Germinal center (tissue), 1 donor: Measurements from ENCODE around the gene NKD1.
"Not testable (repeated sequence)": the region's sequence is repeated elsewhere in the genome, so short reads cannot be mapped to it uniquely, and the experiment has no call there.

Experiments
- DNase-seq: peaks from one replicate; pipeline ENCODE4 v3.0.0; 2012; ENCODE audit warnings: mixed read lengths, low spot score

Gene NKD1

DNA sequence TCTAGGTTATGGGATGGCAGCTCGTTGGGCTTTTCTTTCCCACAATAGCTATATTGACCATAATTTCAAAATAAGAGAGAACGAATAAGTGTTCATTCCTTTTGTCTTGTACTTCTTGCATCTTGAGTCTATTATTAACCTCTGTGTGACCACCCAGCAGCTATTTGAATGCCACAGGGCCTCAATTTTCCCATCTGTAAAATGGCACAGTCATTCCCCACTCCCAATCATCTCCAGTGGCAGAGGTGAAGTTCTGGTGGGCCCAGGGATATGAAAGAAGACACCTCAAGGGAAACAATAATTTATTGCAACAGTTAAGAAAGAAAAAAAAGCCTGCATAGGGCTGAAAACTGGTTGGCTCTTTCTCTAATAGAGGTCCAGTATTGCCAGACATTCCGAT, 28.6 kb upstream of the NKD1 start:
- DNase-seq, result no peak

DNA sequence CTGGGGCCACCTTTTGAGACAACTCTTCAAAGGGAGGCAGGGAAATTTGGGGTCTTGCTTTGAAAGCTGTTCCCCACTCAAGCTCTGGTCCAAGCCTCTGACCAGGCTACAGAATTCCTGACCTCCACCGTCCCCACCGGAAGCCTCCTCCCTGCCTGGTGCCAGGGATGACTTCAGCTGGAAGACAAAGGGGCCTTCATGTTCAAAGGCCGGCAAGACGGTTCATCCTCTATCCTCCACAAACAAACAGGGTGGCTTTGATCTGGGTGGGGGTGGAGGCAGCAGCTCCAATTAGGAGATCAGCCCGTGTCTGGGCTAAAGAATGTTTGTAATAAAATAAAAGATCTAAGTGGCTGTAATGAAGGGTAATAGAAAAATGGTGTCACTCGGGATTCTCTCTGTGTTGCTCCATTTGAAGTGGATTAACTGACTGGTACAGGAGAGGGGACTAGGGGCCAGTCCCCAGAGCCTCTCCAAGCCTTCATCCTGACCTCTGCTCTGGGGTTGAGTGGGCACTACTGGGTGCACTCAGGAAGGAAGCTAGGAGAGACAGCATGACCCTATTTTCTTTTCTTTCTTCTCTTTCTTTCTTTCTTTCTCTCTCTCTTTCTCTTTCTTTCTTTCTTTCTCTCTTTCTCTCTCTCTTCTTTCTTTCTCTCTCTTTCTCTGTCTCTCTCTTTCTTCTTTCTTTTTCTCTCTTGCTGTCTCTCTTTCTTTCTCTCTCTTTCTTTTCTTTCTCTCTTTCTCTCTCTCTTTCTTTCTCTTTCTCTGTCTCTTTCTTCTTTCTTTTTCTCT, 27.5 kb upstream of the NKD1 start:
- no peak for DNase-seq

DNA sequence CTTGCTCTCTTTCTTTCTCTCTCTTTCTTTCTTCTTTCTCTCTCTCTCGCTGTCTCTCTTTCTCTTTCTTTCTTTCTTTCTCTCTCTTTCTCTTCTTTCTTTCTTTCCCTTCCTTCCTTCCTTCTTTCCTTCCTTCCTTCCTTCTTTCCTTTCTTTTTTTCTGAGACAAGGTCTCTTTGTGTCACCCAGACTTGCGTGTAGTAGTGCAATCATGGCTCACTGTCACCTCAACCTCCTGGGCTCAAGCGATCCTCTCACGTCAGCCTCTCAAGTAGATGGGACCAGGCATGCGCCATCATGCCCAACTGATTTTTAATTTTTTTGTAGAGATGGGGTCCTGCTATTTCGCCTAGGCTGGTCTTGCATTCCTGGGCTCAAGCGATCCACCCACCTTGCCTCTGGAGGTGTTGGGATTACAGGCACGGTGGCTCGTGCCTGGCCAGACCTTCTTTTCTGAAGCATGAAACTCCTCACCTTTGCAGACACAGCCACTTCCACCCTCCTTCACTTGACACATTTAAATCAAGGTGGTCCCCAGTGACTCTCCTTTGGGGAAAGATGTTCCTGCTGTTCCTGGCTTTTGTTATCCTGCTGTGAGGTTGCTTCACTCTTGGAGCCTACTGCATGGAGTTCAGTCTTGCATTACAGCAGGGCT, 26.8 kb upstream of the NKD1 start:
- no peak for DNase-seq

DNA sequence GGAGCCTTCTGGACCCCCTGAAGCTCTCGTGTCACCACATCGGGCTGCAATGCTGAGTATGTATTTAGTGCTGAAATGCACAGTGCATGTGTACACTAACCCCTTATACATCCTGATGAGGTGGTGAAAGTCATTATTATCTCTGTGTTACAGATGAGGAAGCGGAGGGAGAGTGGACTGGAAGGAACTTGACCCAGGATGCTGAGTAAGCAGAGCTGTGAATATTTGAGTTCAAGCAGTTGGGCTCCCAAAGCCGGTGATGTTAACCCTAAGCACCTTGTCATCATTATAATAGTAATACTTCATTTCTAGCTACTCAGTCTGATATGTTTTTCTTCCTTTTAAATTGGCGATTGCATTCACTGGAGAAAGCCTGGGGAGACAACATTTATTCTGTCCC, 25.9 kb upstream of the NKD1 start:
- DNase-seq, result no peak

DNA sequence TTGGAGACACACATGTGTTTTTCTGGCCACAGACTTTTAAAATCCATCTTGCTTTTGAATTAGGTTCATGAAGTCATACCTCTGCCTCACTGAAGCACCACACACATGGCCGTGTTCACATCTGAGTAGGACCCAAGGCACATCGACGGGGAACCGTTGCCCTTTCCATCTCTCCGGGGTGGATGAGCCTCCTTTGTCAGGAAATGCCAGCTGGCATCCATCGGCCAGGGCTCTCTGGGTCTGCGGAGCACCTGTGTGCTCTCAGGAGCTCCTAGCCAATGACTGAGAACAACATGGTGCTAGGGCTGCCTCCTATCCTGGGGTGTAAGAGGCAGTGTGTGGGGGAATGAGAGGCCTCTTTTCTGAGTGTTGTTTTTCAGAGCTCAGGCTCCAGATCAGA, 24.5 kb upstream of the NKD1 start:
- no peak for DNase-seq

DNA sequence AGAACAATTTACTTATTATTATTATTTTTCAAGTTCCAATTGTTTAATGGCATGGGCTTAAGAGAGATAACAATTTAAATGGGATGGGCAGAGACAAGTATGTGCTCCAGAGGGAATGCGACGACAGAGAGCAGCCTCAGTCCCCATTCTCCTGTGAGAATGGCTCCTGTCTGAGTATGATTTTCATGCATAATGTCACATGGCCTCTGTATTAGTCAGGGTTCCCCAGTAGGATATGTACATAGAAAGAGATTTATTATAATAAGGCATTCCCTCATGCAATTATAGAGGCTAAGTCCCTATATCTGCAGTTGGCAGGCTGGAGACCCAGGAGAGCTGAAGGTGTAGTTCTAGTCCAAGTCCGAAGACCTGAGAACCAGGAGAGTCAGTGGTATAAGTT, 22.9 kb upstream of the NKD1 start:
- DNase-seq, result no peak

DNA sequence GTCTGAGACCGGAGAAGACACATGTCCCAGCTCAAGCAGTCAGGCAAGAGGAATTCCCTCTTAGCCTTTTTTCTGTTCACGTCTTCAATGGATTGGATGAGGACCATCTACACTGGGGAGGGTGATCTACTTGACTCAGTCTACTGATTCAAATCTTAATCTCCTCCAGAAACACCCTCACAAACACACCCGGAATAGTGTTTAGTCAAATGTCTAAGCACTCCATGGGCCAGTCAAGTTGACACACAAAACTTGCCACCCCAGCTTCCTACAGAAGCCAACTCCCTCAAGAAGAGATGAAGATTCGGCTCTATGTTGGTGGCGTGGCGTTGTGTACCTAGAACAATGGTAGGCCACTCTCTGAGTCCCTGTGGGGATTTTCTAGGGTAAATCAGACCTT, 22.5 kb upstream of the NKD1 start:
- no peak for DNase-seq

DNA sequence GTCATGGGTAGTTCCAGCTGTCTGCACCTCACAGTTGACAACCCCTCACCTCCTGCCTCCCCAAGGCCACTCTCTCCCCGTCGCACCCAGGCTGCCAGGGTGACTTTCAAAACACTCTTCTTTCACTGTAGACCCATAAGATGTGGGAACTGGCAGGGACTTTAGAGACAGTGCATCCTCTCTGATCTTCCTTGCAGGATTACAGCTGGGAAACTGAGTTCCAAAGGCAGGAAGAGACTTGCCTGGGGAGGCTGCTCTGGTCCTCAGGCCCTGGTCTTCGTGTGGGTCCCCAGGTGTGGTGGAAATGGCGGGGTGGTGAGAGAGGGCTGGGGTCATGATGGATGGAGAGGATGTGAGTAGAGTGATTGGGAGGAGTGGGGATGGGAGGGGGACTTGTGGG, 21.9 kb upstream of the NKD1 start:
- DNase-seq, result no peak

DNA sequence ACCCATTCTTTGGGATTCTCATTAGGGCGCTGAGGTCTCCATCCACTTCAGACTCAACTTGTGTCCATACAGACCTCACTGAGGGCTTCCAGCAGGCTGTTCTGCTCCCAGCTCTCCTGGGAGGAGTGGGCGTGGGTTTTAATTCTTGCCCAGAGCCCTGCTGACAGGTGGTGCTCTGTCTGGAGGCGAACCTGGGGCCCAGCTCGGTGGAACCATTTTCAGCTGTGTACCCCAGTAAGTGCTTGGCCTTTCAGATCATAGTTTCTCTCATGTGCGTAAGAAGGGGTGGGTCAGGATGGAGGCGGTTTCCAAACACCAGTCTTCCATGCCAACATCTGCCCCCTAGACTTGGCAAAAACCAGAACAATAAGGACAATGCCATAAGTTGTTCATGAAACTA, 21.4 kb upstream of the NKD1 start:
- no peak for DNase-seq

DNA sequence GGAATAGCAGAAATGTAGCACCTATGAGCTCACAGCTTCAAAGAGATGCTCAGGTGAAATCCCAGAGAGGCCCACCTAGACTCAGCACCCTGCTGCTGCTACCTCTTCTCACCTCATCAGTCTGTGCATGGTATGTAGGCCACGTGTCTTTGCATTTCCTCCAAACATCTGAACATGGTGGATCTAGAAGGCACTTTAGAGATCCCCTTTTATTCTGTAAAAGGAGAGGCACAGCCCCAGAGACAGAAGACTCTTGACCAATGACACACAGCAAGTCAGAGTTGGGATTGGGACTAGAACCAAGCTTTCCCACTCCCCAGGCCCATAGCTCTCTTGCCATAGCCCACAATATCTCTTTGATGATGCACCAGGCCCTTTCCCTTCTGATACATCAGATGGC, 19.4 kb upstream of the NKD1 start:
- DNase-seq, result no peak

DNA sequence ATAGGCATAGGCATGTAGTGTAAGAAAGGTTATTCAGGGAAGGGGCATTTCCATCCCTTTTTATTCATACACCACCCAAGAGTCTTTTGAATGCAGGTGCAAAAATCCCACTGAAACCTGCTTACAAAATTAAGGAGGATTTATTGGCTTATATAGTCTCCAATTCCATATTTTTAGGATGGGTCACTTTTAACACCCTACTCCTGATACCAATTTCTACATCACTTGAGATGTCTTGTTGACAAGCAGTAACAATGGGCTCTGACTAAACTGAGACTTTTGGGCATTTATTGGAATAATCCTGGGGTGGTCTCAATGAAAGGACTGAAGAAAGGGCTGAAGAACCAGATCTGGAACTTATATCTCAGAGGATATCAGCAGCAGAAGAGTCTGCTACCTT, 18.9 kb upstream of the NKD1 start:
- DNase-seq, result no peak

DNA sequence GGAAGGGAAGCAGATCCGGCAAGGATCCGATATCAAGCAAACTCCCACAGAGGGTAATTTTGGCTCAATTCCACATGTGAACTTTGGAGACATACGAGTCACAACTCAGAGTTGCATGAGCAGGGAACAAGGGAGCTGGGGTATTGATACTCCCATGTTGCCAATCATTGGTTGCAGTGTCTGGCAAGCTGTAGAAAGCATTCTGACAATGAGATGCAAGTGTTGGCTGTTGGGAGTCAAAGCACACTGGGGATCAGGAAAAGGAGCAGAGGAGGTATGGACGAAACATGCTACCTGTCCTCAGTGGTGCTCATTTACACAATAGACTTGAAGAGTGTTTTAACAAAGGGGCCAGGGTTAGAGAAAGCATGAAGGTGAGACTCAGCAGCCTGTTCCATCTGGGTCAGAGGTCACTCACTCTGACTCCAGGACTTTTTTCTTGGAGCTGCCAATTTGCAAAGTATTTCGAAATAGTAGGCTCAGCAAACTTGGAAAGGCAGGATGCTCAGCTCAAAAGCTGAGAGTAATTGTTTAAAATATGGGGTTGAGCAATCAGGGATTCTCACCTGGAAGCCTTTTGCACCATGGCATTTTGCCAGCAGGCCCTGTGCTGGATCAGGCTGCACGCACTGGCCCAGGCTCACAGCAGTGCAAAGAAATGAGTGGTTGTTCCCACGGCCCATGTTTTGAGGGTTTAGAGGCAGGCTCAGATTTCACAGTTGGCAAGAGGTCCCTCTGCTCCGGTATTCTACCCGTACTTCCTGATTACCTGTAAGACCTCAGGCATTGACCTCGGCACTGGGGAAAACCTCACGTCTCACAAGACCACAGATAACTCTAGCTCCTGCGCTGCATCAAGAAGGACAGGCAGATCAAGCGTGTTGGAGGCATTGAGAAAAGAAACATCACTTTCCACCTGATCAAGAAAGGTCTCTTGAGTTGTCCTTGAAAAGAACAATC, 17.6 kb upstream of the NKD1 start:
- no peak for DNase-seq

DNA sequence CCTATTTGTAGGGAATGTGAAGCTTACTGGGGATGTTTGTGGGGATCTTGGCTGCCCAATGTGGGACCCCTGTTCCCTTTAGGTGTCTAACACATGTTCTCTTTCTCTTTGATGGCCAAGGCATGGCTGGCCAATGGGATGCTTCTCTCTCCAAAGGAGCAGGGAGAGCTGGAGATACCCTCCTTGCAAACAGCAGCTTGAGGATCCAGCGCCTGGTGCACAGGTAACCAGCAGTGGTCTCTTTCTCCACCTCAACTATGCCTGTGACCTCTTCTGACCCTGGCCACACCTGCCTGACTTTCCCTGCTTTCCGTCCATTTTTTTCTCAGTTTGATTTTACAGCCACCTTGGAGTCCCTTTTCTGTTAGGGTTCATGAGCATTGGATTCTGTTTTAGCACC, 16.8 kb upstream of the NKD1 start:
- no peak for DNase-seq

DNA sequence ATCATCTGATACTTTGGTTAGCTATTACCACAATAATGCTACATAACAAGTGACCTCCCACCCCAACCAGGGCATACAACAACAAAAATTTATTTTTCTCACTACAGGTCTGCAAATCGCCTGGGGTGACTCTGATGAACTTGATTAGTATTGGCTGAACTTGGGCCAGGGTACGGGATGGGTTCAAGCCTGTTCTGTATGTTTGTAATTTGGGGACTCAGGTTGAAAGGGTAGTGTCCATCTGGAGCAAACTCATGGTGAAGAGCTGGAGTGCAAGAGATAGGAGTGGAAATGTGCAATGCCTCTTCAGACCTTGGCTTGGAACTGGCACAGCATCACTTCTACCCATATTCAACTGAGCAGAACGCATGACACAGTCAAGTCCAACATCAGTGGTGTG, 16.3 kb upstream of the NKD1 start:
- DNase-seq, result no peak

DNA sequence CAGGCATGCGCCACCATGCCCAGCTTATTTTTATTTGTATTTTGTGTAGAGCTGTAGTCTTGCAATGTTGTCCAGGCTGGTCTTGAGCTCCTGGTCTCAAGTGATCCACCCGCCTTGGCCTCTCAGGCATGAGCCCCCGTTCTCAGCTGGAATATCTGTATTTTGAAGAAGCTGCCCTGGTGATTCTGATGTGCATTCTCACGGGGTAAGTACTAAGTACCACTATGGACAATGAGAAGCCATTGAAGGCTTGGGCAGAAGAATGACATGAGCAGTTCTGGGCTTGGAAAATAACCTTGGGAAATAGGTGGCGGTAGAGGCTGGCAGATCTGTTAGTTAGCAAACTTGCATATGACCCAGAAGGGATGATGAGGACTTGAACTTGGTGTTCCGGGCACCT, 15.6 kb upstream of the NKD1 start:
- DNase-seq, result no peak

DNA sequence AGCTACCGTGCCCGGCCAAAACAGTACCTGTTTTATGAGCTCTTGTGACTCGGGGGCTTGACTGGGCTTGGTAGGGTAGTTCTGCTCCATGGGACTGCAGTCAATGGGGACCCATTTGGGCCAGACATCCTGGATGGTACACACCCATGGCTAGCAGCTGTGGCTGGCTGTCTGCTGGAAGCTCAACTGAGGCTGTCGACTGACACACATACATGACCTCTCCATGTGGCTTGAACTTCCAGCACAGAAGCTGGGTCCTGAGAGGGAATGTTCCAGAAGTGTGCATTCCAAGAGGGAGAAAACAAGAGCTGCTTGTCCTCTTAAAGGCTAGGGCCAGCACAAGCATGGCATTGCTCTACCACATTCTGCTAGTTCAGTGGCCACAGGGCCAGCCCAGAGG, 14.9 kb upstream of the NKD1 start:
- DNase-seq, result no peak

DNA sequence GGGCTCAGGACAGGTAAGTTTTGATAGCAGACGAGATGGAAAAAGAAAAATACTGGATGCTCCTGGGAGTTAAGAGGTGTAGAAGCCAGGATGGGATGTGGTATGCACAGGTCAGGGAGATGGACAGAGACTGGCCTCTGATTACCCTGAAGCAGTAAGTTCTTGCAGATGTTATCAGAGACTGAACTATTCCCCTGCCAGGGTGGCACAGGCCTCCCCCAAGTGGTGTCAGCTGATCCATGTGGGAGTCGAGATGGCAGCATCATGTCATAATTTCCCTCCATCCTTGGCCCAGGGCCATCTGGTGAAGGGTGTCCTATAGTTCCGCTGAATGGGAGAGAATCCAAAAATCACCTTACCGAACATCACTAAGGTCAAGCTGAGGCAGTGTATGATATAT, 14.1 kb upstream of the NKD1 start:
- DNase-seq, result no peak

DNA sequence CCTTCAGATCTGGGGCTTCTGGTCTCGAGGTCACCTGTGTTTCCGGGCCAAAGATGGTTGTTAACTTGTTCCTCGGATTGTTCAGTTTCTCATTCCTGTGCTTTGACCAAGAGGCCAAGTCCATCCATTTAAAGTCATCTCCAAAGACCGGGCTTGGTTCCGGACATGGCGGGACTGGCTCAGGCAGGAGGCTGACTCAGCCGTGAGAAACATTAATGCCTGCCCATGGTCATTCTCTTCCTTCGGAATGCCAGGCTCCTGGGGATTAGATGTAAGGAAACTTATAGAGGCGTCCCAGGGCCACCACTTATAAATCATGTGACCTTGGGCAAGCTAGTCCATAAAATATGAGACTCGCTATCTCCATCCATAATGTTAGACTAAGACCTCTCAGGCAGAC, 13.6 kb upstream of the NKD1 start:
- no peak for DNase-seq

DNA sequence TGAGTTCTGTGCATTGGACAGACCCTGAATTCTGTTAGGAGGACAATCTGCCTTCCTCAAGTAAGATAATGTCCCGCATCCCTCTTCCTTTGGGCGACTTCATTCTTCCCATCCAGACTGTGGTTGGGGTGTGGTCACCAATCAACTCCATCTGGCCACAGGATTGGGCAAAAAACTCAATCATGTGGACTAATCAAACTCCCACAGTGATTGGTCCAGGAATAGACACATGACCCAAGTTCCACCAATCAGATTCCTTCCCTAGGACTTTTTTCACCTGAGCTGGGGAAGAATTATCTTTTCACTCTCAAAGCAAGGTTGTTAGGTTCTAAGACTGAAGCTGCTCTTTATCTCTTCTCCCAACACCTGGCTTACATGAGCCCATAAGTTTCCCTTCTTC, 13.2 kb upstream of the NKD1 start:
- no peak for DNase-seq

DNA sequence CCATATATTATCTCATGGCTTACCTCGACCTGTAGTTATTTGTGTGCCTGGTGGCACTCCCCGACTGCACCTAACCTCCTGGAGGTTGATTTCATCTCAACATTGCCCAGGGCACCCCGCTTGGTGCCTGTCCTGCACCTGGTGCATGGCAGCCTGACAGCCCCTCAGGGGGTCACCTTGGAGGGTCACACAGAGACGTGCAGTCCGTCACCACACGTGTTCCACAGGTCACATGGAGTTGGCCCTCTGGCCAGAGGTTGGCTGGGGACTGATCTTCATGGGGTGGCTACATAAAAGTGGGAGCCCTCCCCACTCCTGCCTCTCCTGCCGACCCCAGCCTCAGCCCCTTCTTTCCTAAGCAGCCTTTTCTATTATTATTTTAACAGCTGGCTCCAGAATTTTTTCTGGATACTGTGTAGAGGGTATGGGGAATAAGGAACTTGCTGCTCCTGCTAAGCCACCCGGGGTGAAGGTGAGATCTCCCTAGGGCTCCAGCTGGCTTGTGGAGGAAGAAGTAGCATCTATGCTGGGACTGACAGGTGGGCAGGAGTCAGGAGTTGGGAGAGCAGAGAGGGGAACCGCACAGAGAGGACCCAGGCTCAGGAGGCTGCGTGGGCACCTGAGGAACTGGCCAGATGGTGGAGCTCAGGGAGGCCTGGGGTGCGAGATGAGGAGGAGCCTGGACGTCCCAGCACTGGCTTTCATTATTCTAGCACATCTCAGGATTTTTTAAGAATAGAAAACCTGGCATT, 12.5 kb upstream of the NKD1 start:
- no peak for DNase-seq

DNA sequence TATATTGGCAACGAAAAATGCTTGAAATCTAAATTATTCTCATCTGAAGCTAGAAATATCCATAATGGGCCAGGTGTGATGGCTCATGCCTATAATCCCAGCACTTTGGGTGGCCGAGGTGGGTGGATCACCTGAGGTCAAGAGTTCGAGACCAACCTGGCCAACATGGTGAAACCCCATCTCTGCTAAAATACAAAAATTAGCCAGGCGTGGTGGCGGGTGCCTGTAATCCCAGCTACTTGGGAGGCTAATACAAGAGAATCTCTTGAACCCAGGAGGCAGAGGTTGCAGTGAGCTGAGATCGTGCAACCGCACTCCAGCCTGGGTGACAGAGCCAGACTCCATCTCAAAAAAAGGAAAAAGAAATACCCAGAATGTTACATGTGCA, 11.9 kb upstream of the NKD1 start:
- DNase-seq, result not testable (repeated sequence)
